Activated CD4-positive, alpha-beta T cell treated with anti-CD3 and anti-CD28 coated beads, Interleukin-2, amount 50 U/mL, for 48 hours (primary cell): Measurements from ENCODE around the gene RPL35A.
A peak's percentile ranks its signal among the peaks of the same experiment; 100 is the strongest.
"Not testable (repeated sequence)": the region's sequence is repeated elsewhere in the genome, so short reads cannot be mapped to it uniquely, and the experiment has no call there.

Experiments used
- DNase-seq, 2 experiments: peaks; one replicate each; pipeline ENCODE4 v3.0.0-alpha.2; 2020

The RPL35A gene

GRCh38 chr3:197949778-197950676 is at the start of gene RPL35A:
Gene RPL35A, plus strand, starts transcription at chr3:197950190. Its CDS starts 778 bp downstream, at chr3:197950968.
- peak; percentile 82 to 85 for DNase-seq

- no peak for DNase-seq
These were observed 48.4 kb upstream of the RPL35A start for GRCh38 chr3:197901626-197902025.

GRCh38 chr3:197906023-197906849 is 43.8 kb upstream of the RPL35A start:
- peak; percentile 88 to 90 for DNase-seq

- no peak for DNase-seq
These were observed 43.2 kb upstream of the RPL35A start for GRCh38 chr3:197906850-197907187.

- no peak for DNase-seq
These were observed 42.8 kb upstream of the RPL35A start for GRCh38 chr3:197907196-197907595.

- DNase-seq = not testable (repeated sequence)
These were observed 41.4 kb upstream of the RPL35A start for GRCh38 chr3:197908550-197908949.

- no peak for DNase-seq
These were observed 40.9 kb upstream of the RPL35A start for GRCh38 chr3:197908957-197909701.

GRCh38 chr3:197912741-197913476 is 37.1 kb upstream of the RPL35A start:
- peak; percentile 6 to 22 for DNase-seq

- DNase-seq = peak; percentile 8 to 24
These were observed 36.2 kb upstream of the RPL35A start for GRCh38 chr3:197913641-197914380.

GRCh38 chr3:197921429-197922275 is 28.3 kb upstream of the RPL35A start:
- DNase-seq = peak in 1 of 2 experiments; percentile 22

GRCh38 chr3:197926418-197926817 is 23.6 kb upstream of the RPL35A start:
- DNase-seq = peak; percentile 24 to 29

- not testable (repeated sequence) for DNase-seq
These were observed 22.4 kb upstream of the RPL35A start for GRCh38 chr3:197927578-197927977.

GRCh38 chr3:197936819-197937384 is 13.1 kb upstream of the RPL35A start:
- DNase-seq = no peak

GRCh38 chr3:197940745-197941384 is 9.1 kb upstream of the RPL35A start:
- no peak for DNase-seq

- DNase-seq = no peak
These were observed 6.9 kb upstream of the RPL35A start for GRCh38 chr3:197942956-197943556.

GRCh38 chr3:197949191-197949777 is 706 bp upstream of the RPL35A start:
- no peak for DNase-seq

- DNase-seq = no peak
These were observed 679 bp downstream of the RPL35A start for GRCh38 chr3:197950677-197951061.

- DNase-seq = no peak
These were observed 1.5 kb downstream of the RPL35A start for GRCh38 chr3:197951392-197951990.
